GM04503 (cell line): ENCODE results near the gene MB.

Experiments used
- DNase-seq: peaks from one replicate; pipeline ENCODE4 v3.0.0-alpha.2; 2012; ENCODE audit warnings: low read depth

The MB gene

DNA sequence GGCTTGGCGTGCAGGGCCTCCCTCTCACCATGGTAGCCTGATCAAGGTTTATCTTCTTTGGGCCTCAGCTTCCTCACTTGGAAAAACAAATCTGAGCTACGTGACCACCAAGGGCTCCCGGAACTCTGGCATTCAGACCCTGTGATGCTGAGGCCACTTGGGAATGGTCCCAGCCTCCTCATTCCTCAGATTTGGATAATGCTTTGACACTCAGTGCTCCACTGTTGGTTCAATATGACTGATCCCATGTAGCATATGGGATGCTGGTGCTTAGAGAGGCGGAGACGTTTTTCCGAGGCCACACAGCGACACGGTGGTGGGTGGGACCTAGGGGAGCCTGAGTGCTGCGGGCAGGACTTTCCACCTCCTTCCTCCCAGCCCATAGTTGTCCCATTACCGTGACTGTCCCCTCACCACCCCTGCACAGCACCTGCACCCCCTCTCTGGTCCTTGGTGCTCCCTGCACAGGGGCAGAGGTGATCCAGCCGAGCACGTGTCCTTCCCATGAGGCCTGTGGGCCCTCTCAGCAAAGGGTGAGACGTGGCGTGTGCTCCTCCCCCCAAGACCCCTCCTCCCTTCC is 23.1 kb downstream of the MB start:
- DNase-seq: no peak

DNA sequence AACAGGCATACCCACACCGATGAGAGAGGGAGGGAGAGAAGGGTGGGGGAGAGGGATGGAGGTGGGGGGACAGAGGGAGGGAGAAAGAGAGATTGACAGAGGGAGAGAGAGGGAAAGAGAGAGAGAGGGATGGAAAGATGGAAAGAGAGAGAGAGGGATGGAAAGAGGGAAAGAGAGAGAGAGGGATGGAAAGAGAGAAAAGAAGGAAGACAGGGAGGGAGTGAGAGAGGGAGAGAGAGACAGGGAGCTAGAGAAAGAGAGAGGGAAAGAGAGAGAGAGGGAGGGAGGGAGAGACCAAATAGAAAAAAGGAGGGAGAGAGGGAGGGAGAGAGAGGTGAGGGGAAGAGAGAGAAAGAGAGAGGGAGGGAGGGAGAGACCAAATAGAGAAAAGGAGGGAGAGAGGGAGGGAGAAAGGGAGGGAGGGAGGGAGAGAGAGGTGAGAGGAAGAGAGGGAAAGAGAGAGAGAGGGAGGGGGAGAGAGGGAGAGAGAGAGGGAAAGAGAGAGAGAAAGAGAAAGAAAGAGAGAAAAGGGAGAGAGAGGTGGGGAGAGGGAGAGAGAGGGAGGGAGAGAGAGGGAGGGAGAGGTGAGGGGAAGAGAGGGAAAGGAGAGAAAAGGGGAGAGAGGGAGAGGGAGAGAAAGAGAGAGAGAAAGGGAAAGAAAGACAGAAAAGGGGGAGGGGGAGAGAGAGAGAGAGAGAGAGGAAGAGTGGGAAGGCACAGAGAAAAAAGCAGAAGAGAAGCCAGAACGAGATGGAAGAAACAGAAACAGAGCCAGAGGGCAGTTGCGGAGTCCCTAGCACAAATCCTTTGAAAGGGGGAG is 23.8 kb downstream of the MB start:
- no peak for DNase-seq

DNA sequence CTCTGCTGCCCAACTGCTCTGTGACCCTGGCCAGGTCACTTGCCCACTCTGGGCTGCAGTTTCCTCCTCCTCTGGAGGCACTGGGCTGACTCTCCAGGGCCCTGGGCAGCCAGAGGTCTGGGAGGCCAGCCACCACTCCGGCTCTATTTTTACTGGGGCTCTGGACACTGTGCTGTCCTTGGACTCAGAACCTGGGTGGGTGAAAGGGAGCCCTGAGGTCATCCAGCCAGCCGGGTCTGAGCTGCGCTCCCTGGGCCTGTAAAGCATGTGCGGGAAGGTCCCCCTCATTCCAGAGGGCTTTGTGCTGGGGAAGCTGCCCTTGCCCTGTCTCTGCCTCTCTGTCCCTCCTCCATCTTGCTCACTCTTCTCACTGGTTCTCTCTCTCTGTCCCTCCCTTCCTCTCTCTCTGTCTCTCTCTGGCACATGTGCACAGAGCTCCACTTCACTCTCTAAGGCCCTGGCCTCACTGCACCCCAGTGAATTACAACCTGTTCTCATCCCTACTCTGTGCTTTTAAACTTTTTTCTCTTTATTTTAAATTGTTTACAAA is 24.6 kb downstream of the MB start:
- no peak for DNase-seq

DNA sequence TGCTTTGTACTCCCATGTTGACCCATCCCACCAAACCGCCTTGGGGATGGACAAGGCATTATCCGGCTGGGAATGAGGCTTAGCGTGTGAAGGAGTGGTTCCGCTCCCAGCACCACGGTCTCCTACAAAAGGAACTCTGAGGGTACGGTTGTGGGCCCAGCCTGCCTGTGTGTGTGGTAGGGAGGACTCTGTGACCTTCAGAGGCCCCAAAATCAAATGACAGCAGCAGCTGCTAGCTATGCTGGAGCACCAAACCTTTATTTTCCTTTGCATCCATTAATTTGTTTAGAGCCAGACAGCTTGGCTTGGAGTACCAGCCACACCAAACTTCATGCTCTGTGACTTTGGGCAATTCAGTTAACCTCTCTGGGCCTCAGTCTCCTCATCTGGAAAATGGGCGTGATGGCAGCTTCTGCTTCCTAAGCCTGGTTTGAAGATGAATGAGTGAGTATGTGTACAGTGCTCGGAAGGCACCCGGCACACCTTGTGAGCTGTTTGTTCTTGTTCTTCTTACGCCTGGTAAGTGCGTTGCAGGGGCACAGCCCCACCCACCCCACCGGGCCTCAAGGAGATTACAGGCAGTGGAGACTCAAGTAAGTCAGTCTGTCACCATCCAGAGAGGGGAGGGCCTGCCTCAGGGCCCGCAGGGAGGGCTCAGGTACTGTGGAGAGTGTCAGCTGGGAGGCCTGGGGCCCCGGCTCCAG is 25.3 kb downstream of the MB start:
- no peak for DNase-seq

DNA sequence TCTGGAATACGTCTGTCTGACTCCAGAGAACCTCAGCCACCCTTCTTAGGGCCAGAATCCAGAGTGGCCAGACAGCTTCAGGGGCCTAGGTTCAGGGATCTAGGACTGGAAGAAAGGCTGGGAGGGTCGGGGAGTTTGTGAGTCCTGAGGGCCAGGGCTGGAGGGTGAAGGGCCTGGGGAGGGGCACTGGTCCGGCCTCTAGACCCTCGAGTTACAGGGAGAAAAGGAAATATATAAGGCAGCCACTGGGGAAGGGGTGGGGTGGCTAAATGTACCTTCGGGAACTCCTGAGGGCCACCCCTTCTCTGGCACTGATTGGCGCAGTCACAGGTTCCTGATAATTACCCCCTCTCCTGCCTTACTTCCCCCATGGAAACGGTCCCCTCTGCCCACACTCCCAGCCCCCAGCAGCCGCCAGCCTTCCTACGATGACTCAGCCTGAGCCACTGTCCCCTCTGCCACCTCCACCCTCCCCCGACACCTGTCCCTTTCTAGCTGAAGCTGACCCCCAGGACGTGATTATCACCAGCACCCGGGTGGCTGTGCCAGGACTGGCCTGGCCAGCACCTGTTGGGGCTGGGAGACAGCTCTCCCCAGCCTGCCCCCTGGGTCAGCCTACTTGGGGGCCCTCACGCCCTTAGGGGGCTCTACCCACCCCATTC is 26.4 kb downstream of the MB start:
- no peak for DNase-seq

DNA sequence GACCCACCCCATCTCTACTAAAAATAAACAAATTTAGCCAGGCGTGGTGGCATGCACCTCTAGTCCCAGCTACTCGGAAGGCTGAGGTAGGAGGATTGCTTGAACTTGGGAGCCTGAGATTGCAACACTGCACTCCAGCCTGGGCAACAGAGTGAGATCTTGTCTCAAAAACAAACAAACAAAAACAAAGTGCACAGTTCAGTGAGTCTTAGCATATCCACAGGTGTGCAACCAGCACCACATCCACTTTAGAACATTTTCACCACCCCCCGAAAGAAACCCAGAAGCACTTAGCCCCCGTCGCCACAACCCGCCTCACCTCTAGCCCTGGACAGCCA is 27.4 kb downstream of the MB start:
- no peak for DNase-seq

DNA sequence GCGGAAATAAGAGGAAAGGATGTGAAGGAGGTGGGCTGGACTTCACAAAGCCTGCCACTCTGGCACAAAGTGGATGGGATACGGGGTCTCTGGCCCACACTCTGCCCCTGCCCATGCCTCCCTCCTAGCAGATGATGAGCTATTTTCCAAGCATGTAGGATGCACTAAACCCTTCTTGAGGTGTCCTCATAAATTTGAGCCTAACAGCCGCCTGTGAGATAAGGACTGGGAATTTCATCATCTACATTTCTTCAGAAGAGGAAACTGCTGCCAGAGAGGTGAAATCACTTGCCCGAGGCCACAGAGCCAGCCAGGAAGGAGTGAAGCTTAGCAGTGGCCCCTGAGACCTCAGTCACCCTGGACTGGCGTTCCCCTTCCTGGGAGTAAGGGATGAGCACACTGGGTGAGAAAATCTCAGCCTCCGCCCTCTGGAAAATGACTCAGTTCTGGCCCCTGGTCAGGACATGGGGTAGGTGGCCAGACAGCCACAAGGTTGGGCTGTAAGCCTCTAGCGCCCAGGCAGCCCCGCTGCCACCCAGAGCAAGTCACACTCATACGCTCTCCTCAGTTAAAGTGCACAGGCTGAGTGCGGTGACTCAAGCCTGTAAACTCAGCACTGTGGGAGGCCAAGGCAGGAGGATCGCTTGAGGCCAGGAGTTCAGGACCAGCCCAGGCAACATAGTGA is 27.9 kb downstream of the MB start:
- peak; percentile 94 for DNase-seq

DNA sequence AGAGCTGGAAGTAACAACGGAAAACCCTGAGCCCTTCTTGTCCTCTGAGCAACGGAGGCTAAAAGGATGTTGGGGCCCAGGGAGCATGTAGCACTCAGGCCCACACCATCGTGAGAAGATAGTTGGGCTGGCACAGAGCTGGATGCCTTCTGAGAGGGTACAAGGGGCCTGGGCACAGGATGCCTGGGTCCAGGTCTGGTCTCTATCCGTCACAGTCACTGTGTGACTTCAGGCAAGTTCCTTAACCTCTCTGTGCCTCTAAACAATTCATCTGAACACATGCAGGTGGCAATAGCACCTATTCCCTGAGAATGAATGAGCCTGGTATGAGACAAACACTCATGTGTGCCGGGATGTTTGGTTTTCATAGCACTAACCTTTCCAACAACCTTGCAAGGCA is 29.2 kb downstream of the MB start:
- DNase-seq: no peak

DNA sequence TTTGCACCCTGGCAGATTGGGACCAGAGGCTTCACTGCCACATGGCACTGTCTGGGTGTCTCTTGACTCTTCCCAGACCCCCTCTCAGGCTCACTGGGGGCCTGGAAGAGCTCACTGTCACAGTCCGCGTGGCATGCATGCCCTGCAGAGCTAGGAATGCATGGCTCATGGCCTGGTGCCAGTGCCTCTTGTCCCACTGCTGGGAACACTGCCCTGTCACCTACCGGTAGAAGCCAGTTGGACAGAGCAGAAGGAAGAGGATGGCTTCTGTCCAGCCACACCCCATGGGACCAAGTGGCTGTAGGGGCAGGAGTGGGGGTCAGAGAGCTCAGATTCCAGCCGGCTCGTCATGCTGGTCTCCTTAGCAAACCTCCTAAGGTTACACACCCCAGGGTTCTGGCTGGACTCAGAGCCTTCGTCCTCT is 29.7 kb downstream of the MB start:
- no peak for DNase-seq

DNA sequence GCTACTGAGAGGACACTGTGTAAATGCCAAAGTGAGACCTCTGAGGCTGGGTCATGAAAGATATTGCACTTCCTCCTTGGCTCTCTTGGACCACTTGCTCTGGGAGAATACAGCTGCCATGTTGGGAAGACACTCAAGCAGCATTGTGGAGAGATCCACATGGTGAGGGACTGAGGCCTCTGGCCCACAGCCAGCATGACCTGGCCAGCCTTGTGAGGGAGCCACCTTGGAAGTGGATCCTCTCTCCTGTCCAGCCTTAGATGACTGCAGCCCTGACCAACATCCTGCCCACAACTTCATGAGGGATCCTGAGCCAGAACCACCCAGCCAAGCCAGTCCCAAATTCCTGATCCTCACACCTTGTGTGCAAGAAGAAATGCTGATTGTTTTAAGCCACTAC is 30.4 kb downstream of the MB start:
- no peak for DNase-seq

DNA sequence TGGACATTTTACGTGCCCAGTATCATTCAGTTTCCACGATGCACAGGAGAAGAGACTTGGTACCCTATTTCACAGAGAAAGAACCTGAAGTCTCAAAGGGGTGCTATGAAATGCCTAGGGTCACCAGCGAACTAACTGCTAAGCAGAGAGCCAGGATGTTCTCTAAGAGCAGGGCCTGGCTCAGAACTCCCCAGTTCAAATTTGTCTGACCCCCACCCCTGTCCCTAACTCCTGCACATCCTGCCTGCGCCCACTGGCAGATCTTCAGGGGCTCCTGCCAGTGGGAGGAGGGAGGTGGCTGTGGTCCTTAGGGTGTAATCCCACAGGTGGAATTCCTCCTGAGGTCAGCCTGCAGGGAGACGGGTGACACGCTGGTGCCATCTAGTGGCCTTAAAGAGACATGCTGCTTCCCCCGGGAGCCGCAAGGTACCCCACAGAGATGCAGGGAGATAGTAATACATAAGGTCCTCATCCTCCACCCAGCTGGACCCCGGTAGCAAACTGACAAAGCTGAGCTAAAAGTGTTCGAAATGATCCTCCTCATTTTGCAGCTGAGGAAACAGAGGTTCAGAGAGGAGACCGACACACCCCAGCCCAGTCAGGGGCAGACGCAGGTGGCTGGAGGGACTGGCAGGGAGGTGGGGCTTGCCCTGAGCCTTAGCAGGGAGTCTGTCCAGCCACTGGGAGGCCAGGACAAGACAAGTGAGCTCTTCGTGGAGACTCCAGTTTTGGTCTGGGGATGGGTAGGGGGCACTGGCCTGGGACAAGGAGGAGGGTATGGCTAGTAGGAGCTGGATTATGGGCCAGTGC is 34.1 kb downstream of the MB start:
- no peak for DNase-seq

DNA sequence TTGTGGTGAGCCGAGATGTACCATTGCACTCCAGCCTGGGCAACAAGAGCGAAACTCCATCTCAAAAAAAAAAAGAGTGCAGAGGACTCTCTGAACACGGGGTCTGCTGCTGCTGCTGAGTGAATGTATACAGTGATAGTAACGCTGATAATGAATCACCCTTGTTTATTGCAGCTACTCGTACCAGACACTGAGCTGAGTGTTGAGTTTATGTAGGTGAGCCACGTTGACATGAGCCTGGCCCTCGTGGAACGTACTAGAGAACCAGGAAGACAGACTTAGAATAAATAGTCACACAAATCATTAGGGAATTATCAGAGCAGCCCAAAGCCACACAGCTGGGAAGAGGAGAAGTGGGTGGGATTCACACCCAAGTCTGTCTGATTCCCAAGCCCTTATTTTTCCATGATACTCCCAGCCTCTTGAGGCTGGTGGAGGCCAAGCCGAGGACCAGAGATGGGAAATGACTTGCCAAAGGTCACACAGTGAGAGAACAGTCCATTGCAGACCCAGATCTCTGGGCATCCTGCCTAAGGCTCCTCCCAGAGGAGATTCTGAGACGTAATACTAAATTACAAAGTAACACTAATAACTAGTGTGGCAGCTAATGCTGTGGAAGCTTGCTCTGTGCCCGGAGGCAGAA is 34.8 kb downstream of the MB start:
- no peak for DNase-seq

DNA sequence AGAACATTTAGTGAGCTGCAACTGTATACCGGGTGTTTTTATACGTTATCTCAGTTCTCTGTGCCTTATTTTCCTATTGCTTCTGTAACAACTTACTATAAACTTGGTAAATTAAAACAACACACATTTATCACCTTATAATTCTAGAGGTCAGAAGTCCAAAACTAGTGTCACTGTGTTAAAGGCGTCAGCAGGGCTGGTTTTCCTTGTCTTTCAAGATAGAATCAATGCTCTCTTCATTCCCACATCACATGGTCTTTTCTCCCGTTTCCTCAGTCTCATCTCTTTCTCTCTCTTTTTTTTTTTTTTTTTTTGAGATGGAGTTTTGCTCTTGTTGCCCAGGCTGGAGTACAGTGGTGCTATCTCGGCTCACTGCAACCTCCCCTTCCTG is 36.1 kb downstream of the MB start:
- DNase-seq: no peak

DNA sequence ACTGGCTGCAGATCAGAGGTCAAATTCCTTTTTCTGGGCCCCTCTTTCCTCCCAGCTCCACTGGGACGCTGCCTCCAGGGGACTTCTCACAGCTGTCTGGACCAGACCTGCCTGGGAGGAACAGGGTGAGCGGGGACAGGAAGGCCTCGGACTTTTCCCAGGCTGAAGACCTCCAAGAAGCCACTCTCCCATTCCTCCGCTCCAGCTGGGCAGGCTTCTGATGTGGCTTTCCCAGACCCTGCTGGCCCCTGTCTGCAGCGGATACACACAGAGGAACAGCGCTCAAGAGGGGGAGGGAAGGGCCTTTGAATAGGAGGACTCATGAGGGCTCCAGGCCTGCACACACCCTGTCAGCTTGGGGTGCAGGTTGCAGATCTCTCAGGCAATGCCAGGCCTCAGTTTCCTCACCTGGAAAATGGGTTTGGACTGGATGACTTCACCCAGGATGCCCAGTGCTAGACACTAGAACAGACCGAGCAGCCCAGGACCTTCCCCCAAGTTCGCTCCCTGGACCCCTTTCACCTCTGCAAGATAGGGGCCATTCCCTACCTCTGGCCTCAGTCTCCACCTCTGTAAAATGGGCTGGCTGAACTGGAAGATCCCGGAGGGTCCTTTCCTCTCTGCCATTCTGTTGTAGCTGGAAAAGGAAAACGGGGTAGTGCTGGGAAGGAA is 36.6 kb downstream of the MB start:
- DNase-seq: no peak

DNA sequence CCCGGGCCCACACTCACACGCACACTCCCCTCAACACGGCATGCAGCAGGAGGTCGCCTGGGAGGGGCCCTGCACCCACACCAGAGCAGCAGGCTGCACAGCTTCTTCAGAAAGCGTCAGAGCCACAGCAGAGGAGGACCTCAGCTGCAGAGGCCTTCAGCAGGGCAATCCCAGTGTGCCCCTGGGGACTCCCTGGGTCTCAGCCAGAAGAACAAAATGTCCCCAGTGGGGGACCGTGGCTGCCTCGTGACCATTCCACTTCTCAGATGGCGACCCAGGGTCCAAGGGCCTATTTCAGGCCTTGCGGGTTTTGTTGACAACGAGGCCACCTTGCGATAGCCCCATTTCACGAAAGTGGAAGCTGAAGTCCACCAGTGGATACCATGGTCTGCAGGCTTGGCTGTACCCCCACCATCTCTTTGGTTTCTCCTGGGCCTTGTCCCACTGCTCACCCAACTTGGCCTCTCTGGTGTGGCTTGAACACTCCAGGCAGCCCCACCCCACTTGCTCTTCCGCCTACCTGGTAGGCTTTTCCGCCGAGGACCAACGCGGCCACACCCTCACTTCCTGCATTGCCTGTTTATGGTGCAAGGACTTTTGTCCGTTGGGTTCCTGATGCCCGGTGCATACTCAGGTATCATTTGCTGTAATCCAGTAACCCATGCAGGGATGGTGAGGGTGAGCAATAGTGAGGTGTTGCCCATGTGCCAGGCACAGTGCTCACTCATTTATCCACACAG is 38.1 kb downstream of the MB start:
- DNase-seq: no peak

DNA sequence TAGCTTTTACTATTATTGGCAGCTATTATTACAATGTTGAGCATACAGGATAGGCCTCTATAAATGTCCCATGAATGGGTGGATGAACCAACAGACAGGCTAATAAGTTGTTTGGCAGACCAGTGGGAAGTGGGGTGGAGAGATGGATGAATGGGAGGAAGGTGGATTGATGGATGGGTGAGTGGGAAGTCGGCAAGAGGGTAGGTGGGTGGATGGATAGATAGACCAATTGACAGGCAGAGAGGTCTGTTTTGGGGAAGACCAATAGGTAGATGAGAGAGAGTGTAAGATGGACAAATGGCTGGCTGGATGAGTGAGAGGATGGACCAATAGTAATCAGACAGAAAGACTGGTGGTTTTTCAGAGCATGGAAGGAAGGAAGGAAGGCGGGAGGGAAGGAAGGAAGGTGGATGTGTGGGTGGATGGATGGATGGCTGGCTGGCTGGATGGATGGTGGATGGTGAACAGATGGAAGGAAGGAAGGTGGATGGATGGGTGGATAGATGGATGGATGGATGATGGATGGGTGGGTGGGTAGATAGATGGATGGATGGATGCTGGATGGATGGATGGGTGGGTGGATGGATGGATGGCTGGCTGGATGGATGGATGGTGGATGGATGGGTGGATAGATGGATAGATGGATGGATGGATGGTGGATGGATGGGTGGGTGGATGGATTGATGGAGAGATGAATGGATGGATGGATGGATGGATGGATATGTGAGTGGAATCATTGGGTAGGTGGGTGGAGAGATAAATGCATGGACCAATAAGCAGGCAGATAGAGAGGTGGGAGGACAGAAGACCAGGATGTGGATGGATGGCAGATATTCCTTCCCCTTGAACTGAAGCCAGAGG is 39.1 kb downstream of the MB start:
- no peak for DNase-seq

DNA sequence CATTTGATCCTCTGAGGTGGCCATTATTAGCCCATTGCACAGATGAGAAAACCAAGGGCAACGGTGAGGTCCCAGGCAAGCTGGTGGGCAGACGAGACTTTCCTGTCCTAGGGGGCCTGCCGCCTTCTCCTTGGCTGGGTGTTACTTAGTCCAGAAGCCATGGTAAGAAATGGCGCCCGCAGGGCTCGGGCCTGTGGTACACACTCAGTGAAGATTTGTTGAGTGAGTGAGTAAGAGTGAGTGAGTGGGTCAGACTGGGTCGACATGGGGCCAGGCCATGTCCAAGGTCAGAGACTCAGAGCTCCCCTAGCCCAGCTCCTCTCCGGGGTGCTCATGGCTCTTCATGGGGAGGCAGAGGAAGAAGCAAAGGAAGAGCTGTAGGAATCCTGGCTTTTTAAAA is 40.5 kb downstream of the MB start:
- DNase-seq: no peak

DNA sequence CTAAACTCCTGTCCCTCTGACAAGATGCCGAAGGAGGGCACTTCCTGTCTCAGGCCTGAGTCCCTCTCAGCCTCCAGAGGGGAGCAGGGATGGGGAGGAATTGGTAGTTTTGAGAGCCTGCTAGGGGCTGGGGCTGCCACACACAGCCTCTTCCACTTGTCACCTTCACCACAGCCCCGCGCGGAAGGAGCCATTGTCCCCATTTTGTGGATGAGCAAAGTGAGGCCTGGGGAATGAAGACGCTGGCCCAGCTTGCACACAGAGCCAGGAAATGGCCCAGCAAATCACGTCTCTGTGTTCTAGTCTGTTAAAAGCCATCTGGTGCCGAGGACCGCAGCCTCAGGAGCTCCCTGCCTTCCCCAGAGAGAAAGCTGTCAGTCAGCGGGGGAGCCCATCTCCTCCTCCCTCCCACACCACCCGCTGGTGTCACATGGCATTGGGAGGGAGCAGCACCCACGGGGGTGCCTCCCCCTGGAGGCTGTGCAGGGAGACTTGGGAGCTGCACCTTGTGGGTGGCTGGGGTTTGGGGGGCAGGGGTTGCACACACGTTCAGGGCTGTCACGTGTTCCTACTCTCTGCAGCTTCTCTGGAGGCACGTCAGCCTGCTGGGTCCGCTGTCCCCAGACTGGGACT is 41.9 kb downstream of the MB start:
- DNase-seq: no peak
